GM12878 (cell line): Measurements from ENCODE around the gene OPTC.

Source experiments
- BHLHE40 ChIP-seq, 2 experiments: fragments of 450-650 bp in 1 of 2; IDR thresholded peaks; 2 replicates each; pipeline ENCODE4 v1.6.1; 2011 to 2017; ENCODE audit warnings: low read depth in 2 of 2, borderline replicate concordance in 1 of 2, improper control_type of control experiment in 1 of 2, low read length in 1 of 2, mild to moderate bottlenecking in 1 of 2
- EED ChIP-seq: sonication (generic); IDR thresholded peaks from 2 replicates; pipeline ENCODE4 v1.6.1; 2016; ENCODE audit warnings: antibody characterized with exemption, low read depth
- NR2C2 ChIP-seq: IDR thresholded peaks from 2 replicates; pipeline ENCODE4 v1.6.1; 2011; ENCODE audit warnings: borderline replicate concordance, low read depth; ENCODE audit not compliant: control insufficient read depth, insufficient read length
- PBX3 ChIP-seq: IDR thresholded peaks from 2 replicates; pipeline ENCODE4 v1.6.1; 2011; ENCODE audit warnings: mild to moderate bottlenecking, low read depth, low read length, moderate library complexity; ENCODE audit not compliant: insufficient replicate concordance
- PML ChIP-seq: IDR thresholded peaks from 2 replicates; pipeline ENCODE4 v1.6.1; 2012; ENCODE audit warnings: low read length, inconsistent platforms
- RAD21 ChIP-seq: IDR thresholded peaks from 2 replicates; pipeline ENCODE4 v1.6.1; 2011; ENCODE audit warnings: mild to moderate bottlenecking, low read depth, low read length, moderate library complexity; ENCODE audit not compliant: insufficient read depth
- SREBF2 ChIP-seq: IDR thresholded peaks from 2 replicates; pipeline ENCODE4 v1.6.1; 2012; ENCODE audit warnings: mild to moderate bottlenecking, low read length
- TARDBP ChIP-seq: IDR thresholded peaks from 2 replicates; pipeline ENCODE4 v1.6.1; 2016; ENCODE audit warnings: borderline replicate concordance
- TCF7 ChIP-seq: IDR thresholded peaks from 2 replicates; pipeline ENCODE4 v1.6.1; 2014; ENCODE audit warnings: antibody characterized with exemption, borderline replicate concordance
- ZNF274 ChIP-seq: IDR thresholded peaks from one replicate; pipeline ENCODE4 v1.8.0; 2011; ENCODE audit not compliant: insufficient read length, insufficient read depth

- no peak for TF ChIP-seq EED
- TF ChIP-seq BHLHE40 (IDR thresholded peaks at IDR 0.05; ENCODE audit: borderline replicate concordance in 1 of 2, low read depth in 2 of 2, low read length in 1 of 2): peak; percentile 20 to 54; a peak in 2 of 4 replicates
- no peak for TF ChIP-seq RAD21
- no peak for TF ChIP-seq ZNF274
- no peak for TF ChIP-seq TARDBP
- no peak for TF ChIP-seq TCF7
- no peak for TF ChIP-seq PBX3
- no peak for TF ChIP-seq SREBF2
- no peak for TF ChIP-seq PML
- TF ChIP-seq NR2C2: peak; percentile 11
Observed at GRCh38 chr1:203476216-203476814, 17.6 kb upstream of the OPTC start.
